ENCODE data around the gene NOXA1. TPM values are rescaled to one million over a fixed set of nuclear protein-coding genes. Genes with fewer than 3 reads are reported as not detected.
"Not testable (repeated sequence)": the region's sequence is repeated elsewhere in the genome, so short reads cannot be mapped to it uniquely, and the experiment has no call there.

The NOXA1 gene
- polyA plus RNA-seq (2013, experiment 1 of 2; ENCODE audit: insufficient read length), result 0.37 TPM
- 0.44 TPM for polyA plus RNA-seq (2013, experiment 2 of 2; ENCODE audit: insufficient read length)

GRCh38 chr9:137422604-137423513 lies at the start of gene NOXA1, which contains the start of gene EXD3:
Gene NOXA1 (plus strand): TSS chr9:137423393. CDS start chr9:137423530, 137 bp downstream.
Gene EXD3 (minus strand): TSS chr9:137423162. CDS start chr9:137395357, 27,805 bp downstream.
- peak; percentile 88 for DNase-seq

DNA sequence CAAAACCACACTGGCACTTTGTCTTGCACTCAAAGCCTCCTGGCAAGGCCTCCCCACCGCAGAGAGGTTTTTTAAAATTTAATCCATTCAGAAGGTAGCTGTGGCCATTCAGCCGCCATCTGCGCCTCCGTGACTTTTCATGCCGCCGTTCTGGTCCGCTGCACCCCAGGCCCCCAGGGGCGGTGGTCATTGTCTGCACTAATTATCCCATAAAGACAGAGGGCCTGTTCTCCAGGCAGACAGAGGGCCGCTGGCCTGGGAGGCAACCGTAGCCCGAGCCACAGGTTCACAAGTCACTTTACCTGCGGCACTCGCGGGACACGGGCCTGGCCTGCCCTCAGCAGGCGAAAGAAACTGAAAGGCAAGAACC lies 49.6 kb upstream of the NOXA1 start:
- no peak for DNase-seq

DNA sequence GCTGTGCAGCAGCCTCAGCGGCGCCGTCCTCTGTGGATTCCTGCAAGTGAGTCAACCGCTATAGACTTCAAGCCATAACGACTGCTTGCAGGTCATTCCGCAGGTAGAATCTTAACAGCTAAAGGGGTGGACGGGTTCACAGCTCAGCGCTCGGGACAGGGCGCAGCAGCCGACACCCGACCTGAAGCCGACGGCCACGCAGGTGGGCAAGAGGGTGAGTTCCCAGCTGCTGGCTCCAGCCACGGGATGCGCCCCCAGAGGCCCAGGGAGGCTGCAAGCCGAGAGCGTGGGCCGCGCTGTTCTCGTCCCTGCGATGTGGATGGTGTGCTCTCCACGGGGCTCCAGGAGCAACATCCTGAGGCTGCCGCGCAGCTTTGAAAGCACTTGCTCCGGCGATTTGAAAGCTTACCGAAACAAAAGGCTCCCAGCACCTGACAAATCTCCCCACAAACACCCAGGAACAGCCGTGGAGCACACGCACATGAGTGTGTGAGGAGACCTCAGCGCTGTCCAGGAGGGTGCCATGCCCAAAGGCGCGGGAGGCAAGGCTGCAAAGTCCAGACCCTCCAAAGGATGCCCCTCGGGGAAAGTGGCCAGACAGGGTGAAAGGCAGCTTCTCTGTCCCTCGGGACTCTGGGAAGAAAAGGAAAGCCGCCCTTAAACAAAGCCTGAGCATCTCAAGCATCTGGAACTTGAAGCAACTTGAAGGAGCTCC lies 48.9 kb upstream of the NOXA1 start:
- no peak for DNase-seq

DNA sequence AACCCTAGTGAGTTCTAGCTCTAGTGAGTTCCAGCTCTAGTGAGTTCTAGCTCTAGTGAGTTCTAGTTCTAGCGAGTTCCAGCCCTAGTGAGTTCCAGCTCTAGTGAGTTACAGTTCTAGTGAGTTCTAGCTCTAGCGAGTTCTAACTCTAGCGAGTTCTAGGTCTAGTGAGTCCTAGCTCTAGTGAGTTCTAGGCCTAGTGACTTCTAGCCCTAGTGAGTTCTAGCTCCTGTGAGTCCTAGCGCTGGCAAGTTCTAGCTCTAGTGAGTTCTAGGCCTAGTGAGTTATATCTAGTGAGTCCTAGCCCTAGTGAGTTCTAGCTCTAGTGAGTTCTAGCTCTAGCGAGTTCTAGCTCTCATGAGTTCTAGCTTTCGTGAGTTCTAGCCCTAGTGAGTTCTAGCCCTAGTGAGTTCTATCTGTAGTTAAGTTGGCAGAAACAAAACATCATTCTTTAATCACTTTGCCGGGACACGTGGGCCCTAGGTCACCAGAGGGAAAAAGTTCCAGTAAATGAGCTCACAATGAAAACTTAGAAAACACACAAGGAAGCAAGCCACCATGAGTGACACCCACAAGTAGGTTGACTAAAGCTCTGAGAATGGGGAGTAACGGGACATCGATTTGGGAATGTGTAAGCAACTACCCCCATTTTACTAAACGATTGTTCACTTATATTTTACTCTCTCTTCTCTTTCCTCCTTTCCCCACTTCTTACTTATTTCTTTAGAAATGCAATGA lies 47.7 kb upstream of the NOXA1 start:
- DNase-seq, result no peak

DNA sequence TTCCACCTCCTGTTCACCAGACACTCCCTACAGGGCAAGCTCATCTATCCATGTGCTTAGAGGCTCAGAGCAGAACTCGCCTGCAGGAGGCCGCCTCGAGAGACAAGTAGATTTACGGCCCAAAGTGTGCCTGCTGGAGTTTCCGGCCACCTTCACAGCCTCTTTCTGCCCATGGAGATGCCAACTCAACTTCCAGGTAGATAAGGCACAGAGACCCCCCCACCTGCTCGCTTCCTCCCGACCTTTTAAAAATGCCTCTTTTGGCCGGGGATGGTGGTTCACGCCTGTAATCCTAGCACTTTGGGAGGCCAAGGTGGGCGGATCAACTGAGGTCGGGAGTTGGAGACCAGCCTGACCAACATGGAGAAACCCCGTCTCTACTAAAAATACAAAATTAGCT lies 46.8 kb upstream of the NOXA1 start:
- DNase-seq, result no peak

- not testable (repeated sequence) for DNase-seq
Observed at GRCh38 chr9:137378688-137379410, 44.3 kb upstream of the NOXA1 start.

- DNase-seq, result no peak
Observed at GRCh38 chr9:137379761-137380161, 43.4 kb upstream of the NOXA1 start.

- no peak for DNase-seq
Observed at GRCh38 chr9:137380171-137380570, 43.0 kb upstream of the NOXA1 start.

GRCh38 chr9:137380606-137381005 lies 42.6 kb upstream of the NOXA1 start:
- DNase-seq, result no peak

GRCh38 chr9:137381501-137382443 lies 41.4 kb upstream of the NOXA1 start:
- no peak for DNase-seq

GRCh38 chr9:137382444-137383080 lies 40.6 kb upstream of the NOXA1 start:
- DNase-seq, result no peak

DNA sequence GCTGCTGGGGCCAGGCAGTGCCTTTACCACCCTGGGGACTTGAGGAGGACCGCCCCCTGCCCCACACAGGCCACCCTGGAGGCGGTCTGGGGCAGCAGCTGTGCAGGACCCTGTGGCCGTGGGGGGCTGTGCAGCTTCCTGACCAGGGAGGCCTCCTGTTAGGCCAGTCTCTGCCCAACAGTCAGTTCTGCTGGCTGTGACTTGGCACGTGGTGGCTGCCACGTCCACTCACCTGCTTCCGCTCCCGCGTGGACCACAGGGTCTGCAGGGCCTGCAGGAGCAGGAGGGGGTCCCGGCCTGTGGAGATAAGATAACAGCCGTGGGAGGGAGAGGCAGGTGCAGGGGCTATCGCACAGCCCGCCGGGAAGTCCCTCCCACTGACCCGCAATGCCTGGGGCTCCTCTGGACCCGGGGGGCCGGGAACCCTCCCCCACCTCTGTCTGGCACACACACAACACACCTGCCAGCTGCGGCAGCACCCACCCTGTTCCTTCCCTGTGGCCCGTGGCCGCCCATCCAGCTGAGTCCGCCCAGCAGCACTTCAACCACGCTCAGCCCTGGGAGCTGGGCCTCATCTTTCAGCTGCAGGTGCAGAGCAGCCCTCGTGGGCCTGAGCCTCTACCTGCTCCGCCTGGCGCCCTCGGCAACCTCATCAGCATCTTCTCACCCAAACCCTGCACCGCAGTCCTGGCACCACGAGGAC lies 40.0 kb upstream of the NOXA1 start:
- no peak for DNase-seq

GRCh38 chr9:137383784-137384756 lies 39.1 kb upstream of the NOXA1 start:
- no peak for DNase-seq

DNA sequence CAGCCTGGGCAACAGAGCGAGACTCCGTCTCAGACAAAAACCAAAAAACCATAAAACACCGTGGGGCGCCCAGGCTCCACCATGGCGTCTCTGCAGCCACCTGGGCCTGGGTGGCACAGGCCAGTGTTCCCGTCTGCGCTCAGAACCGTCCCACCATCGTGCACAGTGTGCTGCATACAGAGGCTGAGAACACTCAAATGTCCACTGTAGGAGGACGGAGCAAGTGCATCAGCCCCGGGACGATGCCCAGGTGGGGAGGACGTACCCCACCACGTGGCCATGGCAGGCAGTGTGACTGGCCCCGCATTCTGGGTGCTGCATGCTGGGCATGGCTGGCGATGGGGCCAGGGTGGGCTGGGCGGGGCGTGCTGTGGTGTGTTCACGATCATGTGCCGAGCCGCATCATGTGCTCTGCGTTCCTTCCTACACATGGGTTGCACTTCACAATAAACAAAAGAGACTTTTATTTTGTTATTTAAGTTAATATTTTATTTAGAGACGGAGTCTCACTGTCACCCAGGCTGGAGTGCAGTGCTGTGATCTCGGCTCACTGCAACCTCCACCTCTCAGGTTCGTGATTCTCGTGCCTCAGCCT lies 38.0 kb upstream of the NOXA1 start:
- no peak for DNase-seq

DNA sequence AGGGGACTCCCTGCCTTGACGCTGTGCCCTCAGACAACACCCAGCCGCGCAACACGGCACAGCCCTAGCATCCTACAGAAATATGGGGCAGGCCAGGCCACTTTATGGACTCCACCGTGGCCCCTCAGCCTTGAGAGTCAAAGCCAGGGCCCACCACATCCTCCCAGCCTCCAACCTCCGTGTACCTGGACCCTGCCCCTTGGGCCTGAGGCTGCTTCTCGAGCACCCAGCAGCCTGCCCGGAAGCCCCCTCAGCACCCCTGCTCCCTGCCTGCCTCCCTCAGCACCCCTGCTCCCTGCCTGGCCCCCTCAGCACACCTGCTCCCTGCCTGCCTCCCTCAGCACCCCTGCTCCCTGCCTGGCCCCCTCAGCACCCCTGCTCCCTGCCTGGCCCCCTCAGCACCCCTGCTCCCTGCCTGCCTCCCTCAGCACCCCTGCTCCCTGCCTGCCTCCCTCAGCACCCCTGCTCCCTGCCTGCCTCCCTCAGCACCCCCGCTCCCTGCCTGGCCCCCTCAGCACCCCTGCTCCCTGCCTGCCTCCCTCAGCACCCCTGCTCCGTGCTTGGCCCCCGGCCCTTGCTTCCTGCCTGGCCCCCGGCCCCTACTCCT lies 36.6 kb upstream of the NOXA1 start:
- DNase-seq, result not testable (repeated sequence)

DNA sequence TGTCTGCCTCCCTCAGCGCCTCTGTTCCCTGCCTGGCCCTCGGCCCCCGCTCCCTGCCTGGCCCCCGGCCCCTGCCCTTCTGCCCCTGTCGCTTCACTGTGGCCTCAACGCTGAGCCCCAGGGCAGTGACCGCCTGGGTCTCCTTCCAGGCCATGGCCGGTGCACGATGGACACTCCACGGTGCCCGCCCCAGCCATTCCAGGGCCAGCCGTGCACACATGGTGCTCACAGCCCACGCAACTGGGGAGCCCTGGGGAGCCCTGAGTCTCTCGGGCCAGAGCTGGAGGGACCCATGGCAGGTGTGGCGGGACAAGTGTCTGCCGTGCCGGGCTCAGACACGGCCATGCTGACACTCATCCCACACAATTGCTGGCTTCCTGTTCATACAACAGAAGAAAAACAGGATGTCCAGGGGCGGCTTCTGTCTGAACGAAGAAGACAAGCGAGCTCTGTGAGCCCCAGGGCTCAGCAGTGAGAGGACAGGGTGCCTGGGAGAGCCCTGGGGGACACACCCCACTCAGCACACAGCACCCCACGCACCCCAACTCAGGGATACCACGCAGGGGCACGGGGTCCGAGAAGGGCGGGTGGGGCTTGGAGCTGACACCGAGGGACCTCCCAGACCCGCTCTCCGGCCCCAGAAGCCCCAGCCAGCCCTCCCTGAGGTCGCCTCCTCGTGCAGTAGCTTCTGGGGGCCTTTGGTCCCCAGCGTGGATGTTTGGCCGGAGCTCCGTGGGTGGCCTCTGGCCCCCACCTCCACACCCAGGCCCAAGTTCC lies 35.9 kb upstream of the NOXA1 start:
- DNase-seq, result no peak
